ENCODE data around the gene ZFP3.
"Not testable (repeated sequence)": the region's sequence is repeated elsewhere in the genome, so short reads cannot be mapped to it uniquely, and the experiment has no call there.

The ZFP3 gene

DNA sequence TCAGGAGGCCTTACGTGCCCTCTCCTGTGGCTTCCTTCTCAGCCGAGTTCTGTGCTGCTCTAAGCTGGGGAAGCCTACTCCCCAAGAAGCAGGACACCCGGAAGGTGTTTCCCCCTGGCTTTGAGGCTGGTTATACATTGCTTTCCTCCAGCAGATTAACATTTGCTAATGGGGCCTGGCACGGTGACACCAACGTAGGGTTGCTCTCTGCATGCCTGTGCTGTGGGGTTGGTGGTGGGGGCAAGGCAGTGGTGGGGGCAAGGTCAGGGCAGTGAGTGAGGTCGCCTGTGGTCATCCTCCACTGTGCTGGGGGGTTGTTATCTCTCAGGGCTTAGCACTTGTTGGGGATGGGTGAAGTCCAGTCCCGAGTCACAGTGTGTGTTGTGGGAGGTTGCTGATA, 41.8 kb downstream of the ZFP3 start:
- Histone ChIP-seq H3K36me3 (ENCODE audit: insufficient read depth, low read length) (no peaks in the 10 kb centered on the region), H3K27ac (no peak overlapping the region), H3K9ac (ENCODE audit: insufficient read length) (no peak overlapping the region), H3K4me3 (no peak overlapping the region), H3K9me3 (ENCODE audit: low read depth, low read length) (no peaks in the 10 kb centered on the region)
- DNase-seq (ENCODE audit: low read depth, low spot score) = no peak
- TF ChIP-seq EZH2 (IDR thresholded peaks at IDR 0.05) (no peak), FOXP2 (optimal IDR thresholded peaks at IDR 0.05; ENCODE audit: control extremely low read depth, extremely low read length, insufficient read depth) (no peak), POLR2AphosphoS5 (IDR thresholded peaks at IDR 0.05; ENCODE audit: borderline replicate concordance, low read depth, low read length) (no peak)

DNA sequence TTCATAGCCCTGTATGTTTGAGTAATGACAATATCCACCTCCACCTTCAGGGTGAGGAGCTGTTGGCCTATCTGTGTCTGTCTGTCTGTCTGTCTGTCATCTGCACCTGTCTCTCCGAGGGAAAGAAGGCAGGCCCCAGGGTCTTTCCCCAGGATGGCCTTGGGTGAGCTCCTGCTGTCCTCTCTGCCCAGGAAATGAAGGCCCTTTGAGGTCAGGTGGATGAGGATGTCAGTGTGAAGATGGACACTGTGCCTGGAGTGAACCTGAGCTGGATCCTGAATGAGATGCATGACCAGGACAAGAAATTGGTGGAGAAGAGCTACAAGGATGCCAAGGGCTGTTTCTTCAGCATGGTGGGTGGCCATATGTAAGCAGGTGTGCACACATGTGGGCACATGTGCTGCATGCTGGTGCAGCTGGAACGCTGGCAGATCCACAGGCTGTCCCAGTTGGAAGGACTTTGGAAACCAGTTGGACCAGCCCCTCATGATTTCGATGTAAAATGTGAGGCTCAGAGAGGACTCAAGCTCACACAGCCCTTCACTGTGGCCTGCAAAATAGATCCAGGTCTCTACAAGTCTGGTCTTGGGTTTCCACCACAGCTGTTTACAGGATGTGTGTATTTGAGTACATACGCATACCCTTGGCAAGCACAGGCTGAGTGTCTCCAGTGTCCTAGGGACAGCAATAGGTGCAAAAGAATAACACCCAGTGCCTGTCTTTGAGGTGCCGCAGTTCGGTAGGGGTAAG, 42.3 kb downstream of the ZFP3 start:
- not testable (repeated sequence) for H3K27ac ChIP-seq; H3K9ac ChIP-seq (ENCODE audit: insufficient read length); DNase-seq (ENCODE audit: low read depth, low spot score)

GRCh38 chr17:5121186-5121841, 43.0 kb downstream of the ZFP3 start:
- no peak overlapping the region for H3K9ac ChIP-seq (ENCODE audit: insufficient read length)
- H3K36me3 ChIP-seq (ENCODE audit: insufficient read depth, low read length) = no peaks in the 10 kb centered on the region
- TF ChIP-seq POLR2AphosphoS5 (IDR thresholded peaks at IDR 0.05; ENCODE audit: borderline replicate concordance, low read depth, low read length) = no peak
- no peak for TF ChIP-seq EZH2 (IDR thresholded peaks at IDR 0.05)
- TF ChIP-seq FOXP2 (optimal IDR thresholded peaks at IDR 0.05; ENCODE audit: control extremely low read depth, extremely low read length, insufficient read depth) = no peak
- H3K9me3 ChIP-seq (ENCODE audit: low read depth, low read length) = no peaks in the 10 kb centered on the region
- no peak overlapping the region for H3K27ac ChIP-seq
- DNase-seq (ENCODE audit: low read depth, low spot score) = no peak
- H3K4me3 ChIP-seq = no peak overlapping the region

More for the DNA sequence above, 42.3 kb downstream of the ZFP3 start:
- H3K9me3 ChIP-seq (ENCODE audit: low read depth, low read length); H3K4me3 ChIP-seq; H3K36me3 ChIP-seq (ENCODE audit: insufficient read depth, low read length): not testable (repeated sequence)

- not testable (repeated sequence) for H3K9ac ChIP-seq (ENCODE audit: insufficient read length)
These were observed 43.8 kb downstream of the ZFP3 start for GRCh38 chr17:5122056-5122455.

DNA sequence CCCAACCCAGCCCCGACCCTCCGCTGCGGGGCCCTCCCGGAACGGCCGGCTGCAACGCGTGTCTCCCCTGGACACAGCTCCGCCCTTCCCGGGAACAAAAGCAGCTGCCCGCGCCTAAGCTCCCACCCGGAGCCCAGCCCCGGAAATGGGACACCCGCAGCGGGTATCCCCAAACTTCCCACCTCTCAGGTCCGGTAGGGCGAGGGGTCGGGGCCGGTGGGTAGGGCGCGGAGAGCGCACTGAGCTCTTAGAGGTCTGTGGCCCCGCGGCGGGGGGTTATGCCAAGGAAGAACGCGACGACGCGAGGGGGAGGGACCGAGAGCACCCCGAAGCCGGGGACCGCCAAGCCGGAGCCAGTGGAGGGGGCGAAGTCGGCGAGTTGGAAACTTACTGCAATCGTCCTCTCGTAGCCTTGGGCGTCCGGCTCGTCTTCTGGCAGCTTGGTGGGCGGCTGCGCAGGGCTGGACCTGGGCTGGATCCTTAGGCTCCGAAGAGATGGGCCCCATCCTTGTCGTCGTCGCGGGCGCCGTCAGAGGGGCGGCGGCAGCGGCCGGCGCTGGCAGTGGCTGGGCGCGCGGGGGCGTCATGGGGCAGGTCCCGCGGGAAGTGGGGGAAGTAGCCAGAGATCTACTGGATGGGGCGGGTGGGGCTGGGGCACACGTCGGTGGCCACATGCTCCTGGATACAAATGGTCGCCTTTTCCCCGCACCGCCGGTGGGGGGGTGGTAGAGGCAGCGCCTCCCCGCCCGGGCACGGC, 44.5 kb downstream of the ZFP3 start:
- H3K36me3 ChIP-seq (ENCODE audit: insufficient read depth, low read length) = no peaks in the 10 kb centered on the region
- no peak overlapping the region for H3K27ac ChIP-seq
- no peaks in the 10 kb centered on the region for H3K9me3 ChIP-seq (ENCODE audit: low read depth, low read length)
- H3K9ac ChIP-seq (ENCODE audit: insufficient read length) = no peak overlapping the region
- TF ChIP-seq EZH2 (IDR thresholded peaks at IDR 0.05) (no peak), FOXP2 (optimal IDR thresholded peaks at IDR 0.05; ENCODE audit: control extremely low read depth, extremely low read length, insufficient read depth) (no peak)
- no peak for DNase-seq (ENCODE audit: low read depth, low spot score)
- H3K4me3 ChIP-seq = peak overlapping the region; percentile 56

More at GRCh38 chr17:5122056-5122455, 43.8 kb downstream of the ZFP3 start:
- not testable (repeated sequence) for H3K9me3 ChIP-seq (ENCODE audit: low read depth, low read length); H3K4me3 ChIP-seq; DNase-seq (ENCODE audit: low read depth, low spot score); H3K27ac ChIP-seq; H3K36me3 ChIP-seq (ENCODE audit: insufficient read depth, low read length)

GRCh38 chr17:5123343-5124124, 45.3 kb downstream of the ZFP3 start:
- Histone ChIP-seq H3K4me3 (no peak overlapping the region), H3K9me3 (ENCODE audit: low read depth, low read length) (no peaks in the 10 kb centered on the region), H3K36me3 (ENCODE audit: insufficient read depth, low read length) (no peaks in the 10 kb centered on the region), H3K27ac (no peak overlapping the region), H3K9ac (ENCODE audit: insufficient read length) (no peak overlapping the region)
- no peak for DNase-seq (ENCODE audit: low read depth, low spot score)
- TF ChIP-seq EZH2 (IDR thresholded peaks at IDR 0.05) (no peak), POLR2AphosphoS5 (IDR thresholded peaks at IDR 0.05; ENCODE audit: borderline replicate concordance, low read depth, low read length) (no peak), FOXP2 (optimal IDR thresholded peaks at IDR 0.05; ENCODE audit: control extremely low read depth, extremely low read length, insufficient read depth) (no peak)

GRCh38 chr17:5124125-5124760, 46.0 kb downstream of the ZFP3 start:
- DNase-seq (ENCODE audit: low read depth, low spot score); H3K36me3 ChIP-seq (ENCODE audit: insufficient read depth, low read length); H3K4me3 ChIP-seq; H3K27ac ChIP-seq; H3K9me3 ChIP-seq (ENCODE audit: low read depth, low read length); H3K9ac ChIP-seq (ENCODE audit: insufficient read length): not testable (repeated sequence)

DNA sequence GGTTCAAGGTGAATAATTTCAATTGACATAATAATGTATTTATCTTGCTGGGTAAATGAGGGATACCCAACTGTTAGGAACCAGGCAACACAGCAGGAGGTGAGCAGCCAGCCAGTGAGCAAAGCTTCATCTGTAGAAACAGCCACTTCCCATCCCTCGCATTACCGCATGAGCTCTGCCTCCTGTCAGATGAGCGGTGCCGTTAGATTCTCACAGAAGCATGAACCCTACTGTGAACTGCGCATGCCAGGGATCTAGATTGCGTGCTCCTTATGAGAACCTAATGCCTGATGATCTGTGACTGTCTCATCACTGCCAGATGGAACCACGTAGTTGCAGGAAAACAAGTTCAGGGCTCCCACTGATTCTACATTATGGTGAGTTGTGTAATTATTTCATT, 46.6 kb downstream of the ZFP3 start:
- H3K9ac ChIP-seq (ENCODE audit: insufficient read length); H3K9me3 ChIP-seq (ENCODE audit: low read depth, low read length); DNase-seq (ENCODE audit: low read depth, low spot score); H3K27ac ChIP-seq; H3K4me3 ChIP-seq; H3K36me3 ChIP-seq (ENCODE audit: insufficient read depth, low read length): not testable (repeated sequence)

Data from SK-N-MC (cell line).